ENCODE results near the gene GPC4. TPM values are rescaled to one million over a fixed set of nuclear protein-coding genes. Genes with fewer than 3 reads are reported as not detected.

GPC4 gene
- total RNA-seq, 1 donor from 2014 or later: 86.4 TPM

- peaks cover 11% of the 10 kb centered on the region for H3K36me3 Mint-ChIP-seq (ENCODE audit: low read depth, unreplicated experiment)
- H3K27ac Mint-ChIP-seq (ENCODE audit: unreplicated experiment): peak overlapping the region; percentile 41
- FAIRE-seq (peak; percentile 69), DNase-seq (ENCODE audit: low read depth) (no peak)
- Histone ChIP-seq H4K20me1 (ENCODE audit: insufficient read depth, low read length) (no peaks in the 10 kb centered on the region), H3K4me1 (ENCODE audit: insufficient read depth, low read length) (peaks cover 10% of the 10 kb centered on the region), H3K9me3 (ENCODE audit: insufficient read depth, low read depth, low read length) (no peaks in the 10 kb centered on the region), H3K36me3 (ENCODE audit: insufficient read depth, low read length) (no peaks in the 10 kb centered on the region), H3K4me2 (ENCODE audit: low read length) (no peak overlapping the region), H3K9ac (ENCODE audit: low read length) (no peak overlapping the region), H2AFZ (ENCODE audit: low read depth, low read length) (no peak overlapping the region), H3K4me3 (ENCODE audit: insufficient read depth, low read depth, low read length) (no peak overlapping the region), H3K79me2 (ENCODE audit: insufficient read depth, low read length) (no peaks in the 10 kb centered on the region), H3K27ac (ENCODE audit: low read depth, low read length) (no peak overlapping the region), H3K27me3 (ENCODE audit: insufficient read depth, low read length) (no peaks in the 10 kb centered on the region)
- no peaks in the 10 kb centered on the region for H3K9me3 Mint-ChIP-seq (ENCODE audit: unreplicated experiment)
- no peaks in the 10 kb centered on the region for H3K27me3 Mint-ChIP-seq (ENCODE audit: low read depth, unreplicated experiment)
- peaks cover 18% of the 10 kb centered on the region for H3K4me1 Mint-ChIP-seq (ENCODE audit: low read depth, unreplicated experiment)
- H3K4me3 Mint-ChIP-seq (ENCODE audit: unreplicated experiment): no peak overlapping the region
- no peak for TF ChIP-seq CTCF (IDR thresholded peaks at IDR 0.05; ENCODE audit: insufficient read depth, low read depth, low read length)
- no peak for TF ChIP-seq EZH2 (IDR thresholded peaks at IDR 0.05; ENCODE audit: insufficient read depth, low read length)
Measured at GRCh38 chrX:133300591-133300990, 114.7 kb downstream of the GPC4 start.

- Mint-ChIP-seq H3K36me3 (ENCODE audit: low read depth, unreplicated experiment) (peaks cover 4% of the 10 kb centered on the region), H3K4me3 (ENCODE audit: unreplicated experiment) (no peak overlapping the region), H3K4me1 (ENCODE audit: low read depth, unreplicated experiment) (peaks cover 25% of the 10 kb centered on the region), H3K27me3 (ENCODE audit: low read depth, unreplicated experiment) (no peaks in the 10 kb centered on the region), H3K27ac (ENCODE audit: unreplicated experiment) (no peak overlapping the region), H3K9me3 (ENCODE audit: unreplicated experiment) (no peaks in the 10 kb centered on the region)
- no peak overlapping the region for H2AFZ ChIP-seq (ENCODE audit: low read depth, low read length)
- no peak for TF ChIP-seq CTCF (IDR thresholded peaks at IDR 0.05; ENCODE audit: insufficient read depth, low read depth, low read length)
- TF ChIP-seq EZH2 (IDR thresholded peaks at IDR 0.05; ENCODE audit: insufficient read depth, low read length): no peak
- no peaks in the 10 kb centered on the region for H3K9me3 ChIP-seq (ENCODE audit: insufficient read depth, low read depth, low read length)
- FAIRE-seq (peak; percentile 95), DNase-seq (ENCODE audit: low read depth) (peak; percentile 87)
- H3K4me1 ChIP-seq (ENCODE audit: insufficient read depth, low read length): peaks cover 15% of the 10 kb centered on the region
- H4K20me1 ChIP-seq (ENCODE audit: insufficient read depth, low read length): no peaks in the 10 kb centered on the region
- H3K36me3 ChIP-seq (ENCODE audit: insufficient read depth, low read length): no peaks in the 10 kb centered on the region
- no peak overlapping the region for H3K4me3 ChIP-seq (ENCODE audit: insufficient read depth, low read depth, low read length)
- no peaks in the 10 kb centered on the region for H3K27me3 ChIP-seq (ENCODE audit: insufficient read depth, low read length)
- no peaks in the 10 kb centered on the region for H3K79me2 ChIP-seq (ENCODE audit: insufficient read depth, low read length)
- peak overlapping the region; percentile 63 for H3K4me2 ChIP-seq (ENCODE audit: low read length)
- H3K27ac ChIP-seq (ENCODE audit: low read depth, low read length): no peak overlapping the region
- H3K9ac ChIP-seq (ENCODE audit: low read length): no peak overlapping the region
Measured at GRCh38 chrX:133297284-133297683, 118.0 kb downstream of the GPC4 start.

GRCh38 chrX:133294126-133294525 is 121.2 kb downstream of the GPC4 start:
- Histone ChIP-seq H3K4me3 (ENCODE audit: insufficient read depth, low read depth, low read length) (no peak overlapping the region), H3K4me2 (ENCODE audit: low read length) (no peak overlapping the region), H3K9ac (ENCODE audit: low read length) (no peak overlapping the region), H4K20me1 (ENCODE audit: insufficient read depth, low read length) (no peaks in the 10 kb centered on the region), H3K4me1 (ENCODE audit: insufficient read depth, low read length) (peaks cover 15% of the 10 kb centered on the region), H3K27ac (ENCODE audit: low read depth, low read length) (no peak overlapping the region), H3K27me3 (ENCODE audit: insufficient read depth, low read length) (no peaks in the 10 kb centered on the region), H2AFZ (ENCODE audit: low read depth, low read length) (no peak overlapping the region), H3K79me2 (ENCODE audit: insufficient read depth, low read length) (no peaks in the 10 kb centered on the region), H3K9me3 (ENCODE audit: insufficient read depth, low read depth, low read length) (no peaks in the 10 kb centered on the region), H3K36me3 (ENCODE audit: insufficient read depth, low read length) (no peaks in the 10 kb centered on the region)
- peak; percentile 52 for DNase-seq (ENCODE audit: low read depth)
- Mint-ChIP-seq H3K9me3 (ENCODE audit: unreplicated experiment) (no peaks in the 10 kb centered on the region), H3K36me3 (ENCODE audit: low read depth, unreplicated experiment) (peaks cover 4% of the 10 kb centered on the region), H3K27ac (ENCODE audit: unreplicated experiment) (peak overlapping the region; percentile 77), H3K4me1 (ENCODE audit: low read depth, unreplicated experiment) (peaks cover 19% of the 10 kb centered on the region), H3K4me3 (ENCODE audit: unreplicated experiment) (peak overlapping the region; percentile 27), H3K27me3 (ENCODE audit: low read depth, unreplicated experiment) (no peaks in the 10 kb centered on the region)
- TF ChIP-seq EZH2 (IDR thresholded peaks at IDR 0.05; ENCODE audit: insufficient read depth, low read length): no peak
- TF ChIP-seq CTCF (IDR thresholded peaks at IDR 0.05; ENCODE audit: insufficient read depth, low read depth, low read length): no peak
- peak; percentile 13 for FAIRE-seq

Data from astrocyte (in vitro differentiated cells and primary cell).